HG03575 (cell line): ENCODE data around the gene SLC24A1.
"Not testable (repeated sequence)": the region's sequence is repeated elsewhere in the genome, so short reads cannot be mapped to it uniquely, and the experiment has no call there.

Source experiments
- ATAC-seq: cut with Tn5 transposase; IDR thresholded peaks from one replicate; pipeline ENCODE4 v1.9.1; 2021; ENCODE audit not compliant: unreplicated experiment, insufficient number of reproducible peaks, low FRiP score; ENCODE audit errors: extremely low read depth

Gene SLC24A1

DNA sequence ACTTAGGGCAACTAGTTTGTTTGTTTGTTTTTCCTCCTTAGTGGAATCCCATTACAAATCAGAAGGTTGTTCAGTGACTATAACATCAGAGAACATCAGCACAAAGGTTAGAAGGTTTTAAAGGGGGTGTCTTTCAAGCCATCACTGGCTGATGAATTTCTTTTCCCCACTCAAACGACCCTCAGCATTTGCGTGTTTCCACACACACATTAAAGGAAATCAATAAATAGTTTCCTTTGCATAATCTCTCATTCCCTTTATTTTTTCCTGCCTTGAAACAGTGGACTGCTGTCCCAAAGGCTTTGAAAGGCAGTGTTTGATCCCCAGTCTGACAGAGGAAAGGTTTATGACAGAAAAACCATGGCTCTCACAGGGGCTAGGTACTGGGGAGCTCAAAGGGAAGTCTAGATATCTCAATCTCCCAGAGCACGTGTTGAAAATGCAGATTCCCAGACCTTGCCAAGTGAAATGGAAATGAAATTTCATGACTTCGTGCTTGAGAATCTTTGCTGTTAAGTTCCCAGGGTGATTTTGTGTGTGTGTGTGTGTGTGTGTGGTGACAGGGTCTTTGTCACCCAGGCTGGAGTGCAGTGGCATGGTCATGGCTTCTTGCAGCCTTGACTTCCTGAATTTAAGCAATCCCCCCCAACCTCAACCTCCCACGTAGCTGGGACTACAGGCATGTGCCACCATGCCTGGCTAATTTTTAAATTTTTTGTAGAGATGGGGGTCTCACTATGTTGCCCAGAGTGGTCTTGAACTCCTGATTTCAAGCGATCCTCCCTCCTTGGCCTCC lies 8.6 kb upstream of the SLC24A1 start:
- no peak for ATAC-seq

DNA sequence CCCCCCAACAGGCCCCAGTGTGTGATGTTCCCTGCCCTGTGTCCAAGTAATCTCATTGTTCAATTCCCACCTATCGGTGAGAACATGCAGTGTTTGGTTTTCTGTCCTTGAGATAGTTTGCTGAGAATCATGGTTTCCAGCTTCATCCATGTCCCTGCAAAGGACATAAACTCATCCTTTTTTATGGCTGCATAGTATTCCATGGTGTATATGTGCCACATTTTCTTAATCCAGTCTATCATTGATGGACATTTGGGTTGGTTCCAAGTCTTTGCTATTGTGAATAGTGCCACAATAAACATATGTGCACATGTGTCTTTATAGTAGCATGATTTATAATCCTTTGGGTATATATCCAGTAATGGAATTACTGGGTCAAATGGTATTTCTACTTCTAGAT lies 5.9 kb upstream of the SLC24A1 start:
- ATAC-seq, result not testable (repeated sequence)

DNA sequence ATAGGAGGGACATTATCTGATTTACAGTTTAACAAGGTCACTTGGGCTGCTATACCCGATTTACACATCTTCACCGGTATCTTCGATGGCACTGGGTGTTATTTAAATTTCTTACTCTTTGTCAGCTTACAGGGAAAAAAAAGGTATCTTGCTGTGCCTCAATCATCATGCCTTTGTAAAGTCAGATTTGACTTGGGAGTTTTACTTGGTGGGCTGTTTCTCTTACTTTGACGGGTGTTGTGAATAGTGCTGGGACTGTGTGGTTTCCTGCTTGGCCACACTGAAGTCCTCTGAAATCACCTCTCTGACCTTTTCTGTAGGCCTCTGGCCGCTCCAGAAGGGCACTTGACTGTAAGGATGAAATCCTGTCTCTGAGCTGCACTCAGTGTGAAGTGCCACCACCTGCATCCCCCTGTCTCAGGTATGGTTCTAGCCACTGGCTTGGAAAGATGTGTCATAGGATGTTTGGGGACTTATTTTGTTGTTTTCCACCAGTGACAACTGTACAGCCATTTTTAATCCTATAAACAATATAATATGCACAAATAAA lies 3.1 kb upstream of the SLC24A1 start:
- no peak for ATAC-seq

DNA sequence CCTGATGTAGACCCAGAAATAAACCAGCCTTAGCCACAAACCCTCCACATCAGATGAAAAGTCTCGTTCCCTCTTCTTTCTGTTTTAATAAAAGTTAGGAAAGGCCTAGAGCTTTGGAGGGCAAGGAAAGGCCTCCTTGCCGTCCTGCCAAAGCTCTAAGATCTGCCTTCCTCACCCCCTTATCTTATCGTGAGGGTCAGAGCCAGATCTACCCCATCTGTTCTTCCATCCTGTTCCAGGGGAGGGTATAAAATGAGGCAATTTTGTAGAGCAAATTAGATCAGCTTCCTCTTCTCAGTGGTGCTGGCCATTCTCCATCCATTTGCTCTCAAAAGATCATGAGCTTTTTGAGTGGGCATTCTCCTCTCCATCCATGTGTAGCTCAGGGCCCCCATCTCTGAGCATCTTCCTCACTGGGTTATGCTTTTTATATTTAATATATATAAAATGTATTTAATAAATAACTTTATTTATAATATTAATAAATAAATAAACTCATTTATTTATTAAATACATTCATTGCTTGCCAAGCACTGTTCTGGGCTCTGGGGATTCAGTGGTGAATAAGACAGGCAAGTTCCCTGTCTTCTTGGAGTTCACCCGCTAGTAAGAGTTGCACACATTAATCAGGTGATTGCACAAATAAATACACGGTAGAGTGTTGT lies 2.0 kb upstream of the SLC24A1 start:
- no peak for ATAC-seq

DNA sequence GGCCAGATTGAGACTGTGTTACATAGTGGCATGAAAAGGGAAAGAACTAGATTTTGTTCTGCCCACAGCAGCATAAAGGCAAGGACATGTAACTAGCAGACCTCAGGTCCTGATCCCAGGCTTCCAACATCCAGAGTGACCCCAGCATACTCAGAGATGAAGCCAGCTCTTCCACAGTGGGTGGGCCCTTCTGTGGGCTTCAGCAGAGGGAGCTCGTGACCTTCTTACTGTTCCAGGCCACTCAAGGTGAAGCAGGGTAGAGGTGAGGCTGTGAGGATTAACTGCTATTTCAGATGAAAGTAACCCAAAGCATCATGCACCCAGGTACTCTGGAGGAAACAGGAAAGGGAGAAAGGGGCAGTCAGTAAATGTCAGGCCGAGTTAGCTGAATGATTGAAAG lies 905 bp upstream of the SLC24A1 start:
- ATAC-seq, result no peak

DNA sequence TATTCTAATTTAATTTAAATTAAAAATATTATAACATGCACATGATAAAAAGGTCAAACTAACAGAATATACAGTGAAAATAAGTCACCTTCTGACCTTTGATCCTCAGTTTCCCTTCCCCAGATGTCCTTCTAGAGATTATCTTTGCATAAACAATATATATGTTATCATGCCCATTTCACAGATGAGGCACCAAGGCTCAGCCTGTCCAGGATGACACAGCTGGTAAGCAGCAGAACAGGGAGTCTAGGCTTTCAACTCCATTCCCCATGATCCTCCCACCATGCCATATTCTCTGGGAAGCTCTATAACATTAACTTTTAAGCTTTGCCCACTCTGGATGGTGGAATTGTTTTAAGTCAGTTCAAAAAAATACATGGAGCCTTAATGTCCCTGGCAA lies 1.4 kb downstream of the SLC24A1 start:
- ATAC-seq, result no peak

DNA sequence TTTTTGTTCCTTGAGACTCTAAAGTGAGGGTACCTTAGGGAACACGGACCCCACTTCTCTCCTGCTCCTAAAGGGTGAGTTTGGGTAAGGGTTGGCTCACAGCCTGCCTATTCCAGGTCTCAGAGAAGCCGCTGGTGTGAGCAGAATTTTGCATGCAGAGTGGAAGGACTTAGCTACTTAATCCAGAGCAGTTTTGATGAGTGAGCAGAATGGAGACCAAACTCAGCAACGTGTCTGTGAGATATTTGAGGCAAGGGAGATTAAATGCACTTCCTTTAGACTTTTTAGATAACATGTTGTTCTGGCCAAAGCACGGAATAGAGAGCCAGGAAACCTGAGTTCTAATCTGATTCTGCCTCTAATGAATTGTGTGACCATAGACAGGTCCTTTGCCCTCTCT lies 5.1 kb downstream of the SLC24A1 start:
- no peak for ATAC-seq

DNA sequence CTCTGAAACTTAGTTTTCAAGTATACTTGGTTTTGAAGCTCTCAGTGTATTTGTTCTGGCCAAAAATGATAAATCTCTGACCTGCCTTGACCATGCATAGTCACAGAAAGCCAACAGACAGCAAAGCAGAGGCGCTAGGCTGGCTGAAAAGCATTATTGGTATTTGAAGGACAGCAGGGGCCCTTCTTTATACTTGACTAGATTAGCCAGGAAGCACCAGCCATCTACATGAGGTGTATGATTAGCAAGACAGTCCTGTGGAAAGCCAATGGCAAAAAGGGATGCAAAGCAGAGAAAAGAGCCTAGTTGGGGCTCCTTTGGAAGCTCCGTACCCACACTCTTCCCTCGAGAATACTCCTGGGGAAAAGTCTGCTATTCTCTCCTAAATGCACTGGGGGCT lies 7.8 kb downstream of the SLC24A1 start:
- ATAC-seq, result no peak

DNA sequence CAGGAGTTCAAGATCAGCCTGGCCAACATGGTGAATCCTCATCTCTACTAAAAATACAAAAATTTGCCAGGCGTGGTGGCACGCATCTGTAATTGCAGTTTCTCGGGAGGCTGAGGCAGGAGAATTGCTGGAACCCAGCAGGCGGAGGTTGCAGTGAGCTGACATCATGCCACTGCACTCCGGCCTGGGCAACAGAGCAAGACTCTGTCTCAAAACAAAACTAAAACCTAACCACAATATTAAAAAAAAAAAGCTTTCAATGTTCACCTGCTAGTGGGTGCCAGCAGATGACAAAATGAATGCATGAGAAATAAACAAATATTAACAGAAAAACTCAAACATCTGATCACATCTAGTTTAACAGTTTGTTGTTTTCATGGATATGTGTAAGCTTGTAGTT lies 9.0 kb downstream of the SLC24A1 start:
- ATAC-seq, result no peak

DNA sequence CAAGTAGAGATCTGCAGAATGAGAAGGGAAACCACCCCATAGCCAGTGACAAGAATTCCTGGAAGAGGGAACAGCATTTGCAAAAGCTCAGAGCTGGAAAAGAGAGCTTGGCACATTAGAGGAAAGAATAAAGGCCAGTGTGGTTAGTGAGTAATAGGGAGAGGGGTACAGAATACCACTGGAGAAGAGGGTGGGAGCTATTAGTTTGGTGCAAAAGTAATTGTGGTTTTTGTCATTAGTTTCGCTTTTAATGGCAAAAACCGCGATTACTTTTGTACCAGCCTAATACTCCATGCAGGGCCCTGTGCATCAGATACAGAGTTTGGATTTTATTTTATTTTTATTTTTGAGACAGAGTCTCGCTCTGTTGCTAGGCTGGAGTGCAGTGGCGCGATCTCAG lies 9.8 kb downstream of the SLC24A1 start:
- ATAC-seq, result no peak

DNA sequence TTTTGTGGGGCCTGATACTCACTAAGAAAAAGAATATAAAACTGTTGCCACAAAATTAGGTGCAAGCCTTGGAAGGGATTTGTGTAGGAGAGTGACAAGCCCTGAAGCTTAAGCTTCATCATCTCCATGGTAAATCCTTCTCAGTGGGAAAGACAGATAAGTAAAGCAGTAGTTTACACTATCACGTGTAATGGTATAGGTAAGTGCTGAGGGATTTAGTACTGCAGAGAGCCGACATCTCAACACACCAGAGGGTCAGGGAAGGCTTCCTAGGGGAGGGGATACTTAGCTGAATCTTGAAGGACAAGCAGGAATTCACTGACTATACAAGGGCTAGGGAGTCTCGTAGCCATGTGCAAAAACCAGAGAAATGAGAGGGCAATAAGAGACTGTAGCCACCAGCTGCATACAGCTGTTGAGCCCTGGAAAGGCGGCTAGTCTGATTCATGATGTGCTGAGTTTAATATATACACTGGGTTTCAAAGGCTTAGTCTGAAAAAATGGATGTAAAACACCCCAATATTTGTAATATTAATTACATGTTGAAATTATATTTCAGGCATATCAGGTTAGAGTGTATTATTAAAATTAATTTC lies 11.1 kb downstream of the SLC24A1 start:
- ATAC-seq, result no peak

DNA sequence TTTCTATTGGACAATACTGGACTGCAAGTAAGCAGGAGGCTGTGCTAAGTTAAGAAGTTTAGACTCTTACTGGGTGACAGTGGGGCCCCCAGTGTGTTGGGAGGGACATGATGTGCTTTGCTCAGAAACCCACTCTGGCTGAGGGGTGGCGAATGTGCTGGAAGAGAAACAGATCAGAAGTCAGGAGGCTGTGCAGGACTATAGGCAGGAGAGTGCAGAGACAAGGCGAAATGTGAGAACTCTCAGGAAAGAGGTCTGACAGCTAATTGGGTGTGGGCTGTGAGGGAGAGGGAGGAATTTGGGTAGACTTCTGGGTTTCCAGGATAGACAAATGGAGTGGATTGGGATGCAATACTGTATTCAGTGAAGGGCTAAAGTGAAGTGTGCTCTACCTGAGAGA lies 12.0 kb downstream of the SLC24A1 start:
- ATAC-seq, result no peak

DNA sequence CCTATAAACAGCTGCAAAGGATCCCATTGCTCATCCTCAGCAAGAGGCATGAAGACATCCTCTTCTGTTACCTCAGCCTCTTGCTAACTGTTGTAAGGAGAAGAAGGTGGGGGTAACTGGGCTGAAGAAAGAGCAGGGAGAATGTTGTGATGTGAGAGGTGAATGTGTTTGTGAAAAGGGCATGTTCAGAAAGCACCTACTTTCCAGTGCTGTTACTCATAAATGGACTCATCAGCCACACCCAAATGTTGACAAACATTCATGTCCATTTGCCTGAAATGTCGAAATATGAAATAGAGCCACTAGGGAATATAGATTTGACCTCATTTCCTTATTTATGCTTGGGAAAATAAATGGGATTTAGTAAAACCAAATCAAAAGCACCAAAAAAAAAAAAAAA lies 12.6 kb downstream of the SLC24A1 start:
- no peak for ATAC-seq

DNA sequence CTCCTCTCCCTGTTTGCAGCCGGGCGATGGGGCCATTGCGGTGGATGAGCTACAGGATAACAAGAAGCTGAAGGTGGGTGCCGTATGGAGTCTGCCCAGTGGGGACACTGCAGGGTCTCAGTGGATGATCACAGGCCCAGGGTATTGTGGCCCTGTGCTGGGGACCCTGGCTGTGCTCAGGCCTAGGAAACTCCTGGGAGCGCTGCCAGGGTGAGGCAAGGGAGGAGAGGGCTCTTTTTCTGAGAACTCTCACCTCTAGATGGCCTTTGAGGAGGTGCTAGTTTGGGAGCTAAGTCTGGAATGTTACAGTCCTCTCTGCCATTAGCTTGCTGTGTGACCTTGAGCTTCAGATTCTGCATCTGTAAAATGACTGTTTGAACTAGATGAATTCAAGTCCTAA lies 16.4 kb downstream of the SLC24A1 start:
- ATAC-seq, result no peak

DNA sequence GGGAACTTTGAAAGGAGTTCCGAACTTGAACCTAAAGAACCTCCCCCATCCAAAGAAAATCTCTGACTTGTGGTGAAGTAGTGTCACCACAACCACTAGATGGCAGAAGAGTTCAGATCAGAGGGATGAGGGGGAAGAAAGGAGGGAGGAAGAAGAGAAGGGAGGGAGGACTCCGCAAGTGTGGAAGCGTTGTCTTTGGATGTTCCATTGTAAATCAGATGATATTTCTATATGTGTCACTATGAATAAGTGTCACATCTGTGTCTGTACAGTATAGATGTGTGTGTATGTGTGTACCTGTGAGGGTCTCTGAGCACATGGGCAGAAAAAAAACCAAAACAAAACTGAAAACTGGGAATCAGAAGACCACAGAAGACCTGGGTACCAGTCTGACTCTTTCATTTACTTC lies 16.9 kb downstream of the SLC24A1 start:
- ATAC-seq, result no peak

DNA sequence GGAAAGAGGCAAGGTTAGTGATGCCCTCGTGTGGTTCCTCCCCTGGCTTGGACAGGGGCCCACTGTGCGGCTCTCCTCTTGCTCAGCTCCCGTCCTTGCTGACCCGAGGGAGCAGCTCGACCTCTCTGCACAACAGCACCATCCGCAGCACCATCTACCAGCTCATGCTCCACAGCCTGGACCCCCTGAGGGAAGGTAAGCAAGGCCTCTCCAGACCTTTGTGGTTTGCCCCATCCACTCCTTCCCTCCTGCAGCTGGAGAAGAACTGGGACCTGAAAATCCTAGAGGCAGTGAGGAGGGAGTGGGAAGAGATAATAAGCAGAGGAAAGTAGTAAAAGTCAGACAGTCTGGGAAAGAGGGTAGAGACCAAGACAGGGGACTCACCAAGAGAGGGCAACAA lies 17.8 kb downstream of the SLC24A1 start:
- ATAC-seq, result no peak

DNA sequence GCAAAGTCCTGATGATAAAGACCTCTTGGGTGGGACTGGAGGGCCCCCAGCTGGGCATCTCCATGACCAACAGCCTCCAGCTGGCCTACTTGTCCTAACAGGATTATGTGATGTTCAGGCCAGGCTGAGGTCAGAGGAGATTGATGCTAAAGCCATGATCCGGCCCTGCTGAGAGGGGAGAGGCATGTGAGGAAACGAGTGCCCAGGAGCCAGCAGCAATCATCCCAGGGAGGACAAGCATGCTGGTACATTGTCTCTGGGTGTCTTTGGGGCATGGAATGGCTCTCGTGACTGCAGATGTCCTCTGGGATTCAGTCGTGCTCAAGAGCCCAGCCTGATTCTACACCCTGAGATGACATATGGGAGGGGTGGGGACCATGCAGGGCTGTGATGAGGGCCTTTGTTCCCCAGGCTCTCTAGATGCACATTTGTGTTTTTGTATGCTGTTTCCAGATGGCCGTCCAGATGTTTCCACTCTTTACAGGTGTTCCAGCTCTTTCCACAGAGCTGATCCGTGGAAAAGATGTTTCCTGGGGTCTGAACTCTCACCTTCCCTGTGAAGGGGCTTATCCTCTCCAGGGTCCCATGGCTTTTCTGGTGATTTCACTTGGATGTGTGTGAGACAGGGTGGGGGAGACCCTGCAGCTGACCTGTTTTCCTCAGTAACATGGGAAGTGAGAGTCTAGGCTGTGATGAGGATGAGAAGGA lies 20.2 kb downstream of the SLC24A1 start:
- ATAC-seq, result no peak

DNA sequence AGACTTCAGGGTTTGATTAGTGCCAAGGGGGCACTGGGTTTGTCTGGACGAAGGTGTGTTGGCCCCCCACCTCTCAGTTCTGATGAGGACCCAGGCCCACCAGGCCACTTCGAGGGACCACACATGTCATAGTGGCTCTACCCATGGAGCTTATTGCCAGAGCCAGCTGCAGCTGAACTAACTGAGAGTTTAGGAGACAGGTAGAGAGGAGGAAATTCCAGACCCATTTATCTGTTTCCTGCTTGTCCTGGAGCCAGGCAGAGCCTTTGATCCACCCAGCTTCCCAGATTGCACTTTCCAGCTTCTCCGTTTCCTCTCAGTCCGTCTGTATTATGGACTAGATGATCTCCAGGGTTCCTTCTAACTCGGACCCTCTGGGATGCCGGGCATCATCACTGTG lies 20.9 kb downstream of the SLC24A1 start:
- ATAC-seq, result no peak

DNA sequence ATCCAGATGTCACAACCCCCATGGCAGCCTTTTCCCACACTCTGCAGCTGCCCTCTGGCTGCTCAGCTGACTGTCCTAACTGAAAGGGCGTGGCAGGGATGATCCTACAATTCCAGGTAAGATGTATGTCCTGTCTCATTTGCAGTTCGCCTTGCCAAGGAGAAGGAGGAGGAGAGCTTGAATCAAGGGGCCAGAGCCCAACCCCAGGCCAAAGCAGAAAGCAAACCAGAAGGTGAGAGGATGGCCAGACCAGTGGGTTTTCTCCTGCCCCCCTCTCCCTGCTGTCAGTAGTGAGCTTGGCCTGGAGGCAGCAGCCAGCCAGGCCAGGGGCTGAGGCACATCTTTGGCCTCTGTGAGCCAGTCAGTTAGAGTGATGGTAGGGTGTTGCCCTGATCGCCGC lies 22.5 kb downstream of the SLC24A1 start:
- no peak for ATAC-seq

DNA sequence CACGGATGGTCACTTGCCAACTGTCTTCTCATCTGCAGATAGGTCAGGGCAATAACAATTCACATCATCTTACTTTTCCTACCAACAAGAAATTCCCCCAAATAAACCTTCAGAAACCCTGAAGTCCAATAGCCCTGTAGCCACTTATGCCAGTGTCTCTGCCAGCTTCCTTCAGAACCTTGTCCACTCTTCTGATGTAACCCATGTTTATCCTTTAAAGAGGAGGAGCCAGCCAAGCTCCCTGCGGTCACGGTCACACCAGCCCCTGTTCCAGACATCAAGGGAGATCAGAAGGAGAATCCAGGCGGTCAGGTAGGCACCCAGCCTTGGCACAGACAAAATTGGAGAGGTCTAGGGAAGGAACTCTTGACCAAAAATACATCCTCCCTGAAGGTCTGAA lies 23.7 kb downstream of the SLC24A1 start:
- ATAC-seq, result no peak
